ENCODE measurements around the gene ANXA2R.
"Not testable (repeated sequence)": the region's sequence is repeated elsewhere in the genome, so short reads cannot be mapped to it uniquely, and the experiment has no call there.

ANXA2R gene

GRCh38 chr5:43040287-43041098 lies at the start of gene ANXA2R:
Gene ANXA2R, minus strand, starts transcription at chr5:43040319. Its CDS starts 273 bp downstream, at chr5:43040046.
- peak; percentile 97 for DNase-seq

GRCh38 chr5:43086118-43086908 lies 46.2 kb upstream of the ANXA2R start:
- DNase-seq, result not testable (repeated sequence)

GRCh38 chr5:43085453-43085852 lies 45.3 kb upstream of the ANXA2R start:
- DNase-seq, result no peak

GRCh38 chr5:43084468-43084867 lies 44.3 kb upstream of the ANXA2R start:
- not testable (repeated sequence) for DNase-seq

- not testable (repeated sequence) for DNase-seq
These were observed 41.2 kb upstream of the ANXA2R start for GRCh38 chr5:43081345-43081744.

- no peak for DNase-seq
These were observed 38.8 kb upstream of the ANXA2R start for GRCh38 chr5:43078956-43079355.

- not testable (repeated sequence) for DNase-seq
These were observed 37.5 kb upstream of the ANXA2R start for GRCh38 chr5:43077446-43078191.

- peak; percentile 75 for DNase-seq
These were observed 35.5 kb upstream of the ANXA2R start for GRCh38 chr5:43075319-43076293.

- DNase-seq, result no peak
These were observed 34.8 kb upstream of the ANXA2R start for GRCh38 chr5:43074987-43075318.

- DNase-seq, result peak; percentile 13
These were observed 33.8 kb upstream of the ANXA2R start for GRCh38 chr5:43073597-43074546.

GRCh38 chr5:43069401-43069720 lies 29.2 kb upstream of the ANXA2R start:
- DNase-seq, result not testable (repeated sequence)

- DNase-seq, result no peak
These were observed 27.9 kb upstream of the ANXA2R start for GRCh38 chr5:43068037-43068436.

GRCh38 chr5:43066799-43067741 lies 27.0 kb upstream of the ANXA2R start:
- DNase-seq, result peak; percentile 90

- peak; percentile 90 for DNase-seq
These were observed 26.1 kb upstream of the ANXA2R start for GRCh38 chr5:43065948-43066798.

- DNase-seq, result peak; percentile 17
These were observed 25.3 kb upstream of the ANXA2R start for GRCh38 chr5:43065387-43065947.

- DNase-seq, result no peak
These were observed 23.6 kb upstream of the ANXA2R start for GRCh38 chr5:43063721-43064171.

GRCh38 chr5:43061352-43062075 lies 21.4 kb upstream of the ANXA2R start:
- DNase-seq, result no peak

- not testable (repeated sequence) for DNase-seq
These were observed 19.9 kb upstream of the ANXA2R start for GRCh38 chr5:43060020-43060419.

Measured in NCI-H2171 (cell line).